Measurements from ENCODE around the gene TRNP1.

GRCh38 chr1:26951216-26951615 lies 42.3 kb upstream of the TRNP1 start:
- no peak for TF ChIP-seq POLR2A (IDR thresholded peaks at IDR 0.05; ENCODE audit: low read length)
- no peak for TF ChIP-seq GATA1 (IDR thresholded peaks at IDR 0.05; ENCODE audit: low read depth, low read length)
